Measurements from ENCODE around the gene S100A8.
"Not testable (repeated sequence)": the region's sequence is repeated elsewhere in the genome, so short reads cannot be mapped to it uniquely, and the experiment has no call there.

Gene S100A8

DNA sequence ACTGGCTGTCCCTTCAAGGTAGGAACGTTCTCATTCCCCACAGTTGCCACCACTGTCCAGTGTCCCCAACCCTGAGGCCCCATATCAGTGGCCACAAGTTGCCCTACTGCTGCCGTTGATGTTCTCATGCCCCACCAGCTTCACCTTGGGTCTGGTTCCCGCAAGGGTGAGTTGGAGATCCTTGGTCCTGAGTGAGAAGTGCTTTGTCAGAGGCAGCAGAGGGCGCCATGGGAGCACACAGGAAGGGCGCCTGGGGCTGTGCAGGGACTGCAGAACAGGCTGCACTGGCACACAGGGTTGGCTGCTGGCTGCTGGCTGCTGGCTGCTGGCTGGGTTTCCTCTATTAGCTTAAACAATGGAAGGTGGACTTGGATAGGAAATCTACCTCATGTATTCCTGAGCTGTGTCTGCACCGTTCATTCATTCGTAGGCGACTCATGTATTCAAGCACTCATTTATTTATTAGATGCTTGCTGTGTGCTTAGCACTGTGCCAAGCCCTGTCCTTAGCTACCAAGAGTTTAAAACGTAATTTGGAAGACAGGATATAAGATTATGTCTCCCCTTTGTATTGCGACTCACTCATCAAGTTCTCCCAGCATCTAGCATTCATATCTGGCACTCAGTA is 35.3 kb downstream of the S100A8 start:
- H3K4me1 Mint-ChIP-seq (ENCODE audit: low read depth) = peaks cover 23% of the 10 kb centered on the region
- no peaks in the 10 kb centered on the region for H3K36me3 Mint-ChIP-seq
- H3K4me3 Mint-ChIP-seq = no peak overlapping the region
- H3K27me3 Mint-ChIP-seq = no peaks in the 10 kb centered on the region
- H3K9me3 Mint-ChIP-seq (ENCODE audit: low read depth) = no peaks in the 10 kb centered on the region
- no peak overlapping the region for H3K27ac Mint-ChIP-seq

DNA sequence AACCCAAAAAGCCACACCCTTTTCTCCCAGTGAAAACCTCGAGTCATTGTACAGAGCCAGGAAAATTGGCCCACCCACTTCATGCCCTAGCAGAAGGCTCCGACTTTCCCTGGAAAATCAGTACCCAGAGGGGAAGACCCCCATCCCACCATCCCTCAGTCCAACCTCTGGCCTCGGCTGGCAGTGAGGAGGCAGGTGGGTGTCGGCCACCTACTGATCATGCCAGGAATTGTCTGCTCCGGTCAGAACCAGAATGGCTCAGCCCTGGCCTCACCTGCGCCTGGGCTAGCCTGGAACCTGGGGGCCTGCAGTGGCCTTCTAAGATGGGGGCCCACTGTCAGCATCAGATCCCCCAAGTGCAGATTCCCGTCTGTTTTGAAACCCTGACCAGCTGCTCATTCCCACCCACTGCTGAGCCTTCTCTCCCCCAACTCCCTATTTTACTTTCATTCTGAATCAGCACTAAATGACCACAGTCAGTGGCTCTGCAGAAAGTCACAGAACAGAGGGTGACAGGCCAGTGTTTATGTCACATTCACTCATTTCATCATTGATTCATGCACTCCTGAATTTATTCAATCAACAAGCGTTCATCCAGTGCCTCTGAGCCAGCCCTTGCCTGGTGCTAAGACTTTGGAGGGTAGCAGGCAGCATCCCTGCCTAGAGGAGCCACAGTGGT is 36.2 kb downstream of the S100A8 start:
- Mint-ChIP-seq H3K4me1 (ENCODE audit: low read depth) (peaks cover 23% of the 10 kb centered on the region), H3K36me3 (no peaks in the 10 kb centered on the region), H3K9me3 (ENCODE audit: low read depth) (no peaks in the 10 kb centered on the region), H3K27me3 (no peaks in the 10 kb centered on the region), H3K4me3 (no peak overlapping the region), H3K27ac (no peak overlapping the region)

DNA sequence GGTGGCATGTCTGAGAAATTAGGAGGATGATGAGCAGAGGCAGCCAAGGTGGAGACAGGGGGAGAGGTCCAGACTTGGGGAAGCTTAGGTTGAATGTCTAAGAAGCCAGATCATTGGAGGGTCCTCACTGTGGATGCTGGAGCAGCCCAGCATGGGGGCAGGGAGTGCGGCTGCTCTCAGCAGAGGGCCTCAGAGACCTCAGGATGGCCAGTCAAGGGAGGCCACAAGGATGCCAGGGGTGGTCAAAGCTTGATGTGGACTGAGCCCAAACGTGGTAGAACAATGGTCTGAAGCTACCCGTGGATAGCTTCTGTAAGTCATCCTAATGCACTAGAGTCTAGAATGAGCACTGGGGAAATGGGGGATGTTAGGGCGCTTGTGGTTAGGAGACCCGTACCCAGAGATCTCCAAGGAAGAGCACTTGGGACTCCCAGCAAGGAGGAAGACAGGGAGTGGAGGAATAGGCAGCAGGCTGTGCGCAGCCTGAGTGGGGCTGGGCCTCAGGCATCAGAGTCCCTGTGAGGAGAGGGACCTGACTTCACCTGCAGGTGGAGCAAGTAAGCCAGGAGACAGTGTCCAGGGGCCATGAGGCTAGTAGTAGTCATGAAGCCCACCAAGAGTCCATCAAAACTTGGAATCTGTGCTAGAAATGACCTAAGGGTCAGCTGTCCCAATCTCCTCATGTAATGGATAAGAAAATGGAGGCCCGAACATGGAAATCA is 37.5 kb downstream of the S100A8 start:
- H3K36me3 Mint-ChIP-seq = no peaks in the 10 kb centered on the region
- H3K27me3 Mint-ChIP-seq = no peaks in the 10 kb centered on the region
- H3K4me3 Mint-ChIP-seq = no peak overlapping the region
- H3K27ac Mint-ChIP-seq = no peak overlapping the region
- peaks cover 21% of the 10 kb centered on the region for H3K4me1 Mint-ChIP-seq (ENCODE audit: low read depth)
- H3K9me3 Mint-ChIP-seq (ENCODE audit: low read depth) = no peaks in the 10 kb centered on the region

DNA sequence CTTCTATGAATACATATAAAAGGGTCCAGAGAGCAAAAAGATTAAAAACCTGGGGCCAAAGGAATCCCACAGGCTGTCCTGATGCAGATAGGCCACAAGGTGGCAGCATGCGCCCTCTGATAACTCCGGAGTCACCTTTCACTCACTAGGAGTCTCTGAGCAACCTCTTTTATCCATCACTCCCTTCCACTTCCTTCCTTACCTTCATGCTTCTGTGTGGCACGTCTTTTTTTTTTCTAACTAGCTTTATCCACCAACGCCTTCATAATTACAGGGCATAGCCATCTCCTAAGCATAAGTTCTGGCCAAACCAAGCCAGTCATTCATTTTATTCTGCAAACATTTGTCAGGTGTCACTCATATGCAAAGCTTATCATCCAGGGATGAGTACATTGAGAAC is 38.4 kb downstream of the S100A8 start:
- Mint-ChIP-seq H3K27me3 (peaks cover 3% of the 10 kb centered on the region), H3K36me3 (no peaks in the 10 kb centered on the region), H3K4me3 (no peak overlapping the region), H3K27ac (no peak overlapping the region), H3K4me1 (ENCODE audit: low read depth) (peaks cover 14% of the 10 kb centered on the region), H3K9me3 (ENCODE audit: low read depth) (no peaks in the 10 kb centered on the region)

DNA sequence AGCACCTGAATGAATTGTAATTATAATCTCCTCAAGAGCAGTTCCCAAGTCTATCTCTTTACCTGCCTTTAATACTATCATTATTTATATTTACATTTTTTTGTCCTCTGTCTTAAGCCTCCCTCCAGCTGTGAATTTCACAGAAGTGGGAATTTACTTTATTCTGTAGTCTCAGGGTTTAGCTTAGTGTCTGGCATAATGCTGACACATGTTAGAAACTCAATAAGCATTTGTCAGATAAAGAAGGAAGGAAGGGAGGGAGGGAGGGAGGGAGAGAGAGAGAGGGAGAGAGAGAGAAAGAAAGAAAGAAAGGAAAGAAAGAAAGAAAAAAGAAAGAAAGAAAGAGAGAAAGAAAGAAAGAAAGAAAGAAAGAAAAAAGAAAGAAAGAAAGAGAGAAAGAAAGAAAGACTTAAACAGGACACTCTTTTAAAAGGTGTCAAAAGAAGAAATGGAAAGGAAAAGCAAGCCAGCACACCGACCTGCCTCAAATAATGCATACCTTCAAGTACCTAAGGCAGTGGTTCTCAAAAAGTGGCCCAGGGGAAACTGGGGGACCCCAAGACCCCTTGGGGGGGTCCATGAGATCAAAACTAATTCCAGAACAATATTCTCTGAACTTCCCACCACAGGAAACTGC is 40.4 kb downstream of the S100A8 start:
- peaks cover 16% of the 10 kb centered on the region for H3K4me1 Mint-ChIP-seq (ENCODE audit: low read depth)
- H3K27ac Mint-ChIP-seq = no peak overlapping the region
- H3K4me3 Mint-ChIP-seq = no peak overlapping the region
- H3K27me3 Mint-ChIP-seq = peaks cover 4% of the 10 kb centered on the region
- no peaks in the 10 kb centered on the region for H3K9me3 Mint-ChIP-seq (ENCODE audit: low read depth)
- H3K36me3 Mint-ChIP-seq = no peaks in the 10 kb centered on the region

DNA sequence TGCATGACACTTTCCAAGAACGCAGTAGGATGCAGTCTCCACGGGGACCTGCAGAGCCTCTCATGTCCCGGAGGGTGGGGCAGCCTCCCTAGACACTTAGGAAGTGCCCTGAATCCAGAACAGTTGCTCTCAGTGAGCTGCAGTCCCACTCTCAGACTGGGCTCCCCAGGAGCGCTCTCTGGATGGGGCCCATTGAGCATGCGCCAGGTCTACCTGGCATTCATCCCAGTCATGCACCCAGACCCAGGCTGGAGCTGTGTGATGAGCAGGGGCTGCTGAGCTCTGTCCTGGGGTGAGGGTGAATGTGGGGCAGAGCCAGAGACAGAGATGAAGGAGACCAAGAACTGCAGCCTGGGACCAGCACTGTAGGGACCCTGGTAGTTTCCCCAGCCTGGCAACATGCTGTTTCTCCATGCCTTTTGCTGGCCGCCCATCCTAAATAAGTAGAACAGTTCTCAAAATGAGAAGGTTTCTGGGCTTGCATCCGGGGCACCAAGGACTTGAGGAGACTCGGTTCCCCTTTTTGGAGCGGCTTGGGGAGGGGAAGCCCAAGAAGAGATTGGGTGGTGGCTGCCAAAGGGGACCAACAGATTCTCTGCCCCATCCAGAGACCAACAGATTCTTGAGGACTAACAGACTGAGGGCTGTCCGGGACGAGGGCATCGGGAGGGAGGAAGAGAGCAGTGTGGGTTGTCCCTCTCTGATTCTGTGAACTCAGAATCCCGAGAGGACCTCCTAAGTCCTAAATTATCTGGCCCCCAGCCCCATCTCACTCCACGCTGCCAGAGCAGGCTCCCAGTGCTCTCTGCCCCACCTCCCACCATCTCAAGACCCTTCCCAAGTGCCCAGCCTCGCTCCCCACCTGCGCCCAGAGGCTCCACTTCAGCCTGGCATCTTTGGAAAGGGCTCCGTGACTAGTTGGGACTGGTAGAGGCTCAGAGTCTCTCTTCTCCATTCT is 41.2 kb downstream of the S100A8 start:
- no peaks in the 10 kb centered on the region for H3K9me3 Mint-ChIP-seq (ENCODE audit: low read depth)
- no peak overlapping the region for H3K27ac Mint-ChIP-seq
- no peaks in the 10 kb centered on the region for H3K36me3 Mint-ChIP-seq
- H3K4me1 Mint-ChIP-seq (ENCODE audit: low read depth) = peaks cover 24% of the 10 kb centered on the region
- H3K4me3 Mint-ChIP-seq = no peak overlapping the region
- H3K27me3 Mint-ChIP-seq = peaks cover 4% of the 10 kb centered on the region

DNA sequence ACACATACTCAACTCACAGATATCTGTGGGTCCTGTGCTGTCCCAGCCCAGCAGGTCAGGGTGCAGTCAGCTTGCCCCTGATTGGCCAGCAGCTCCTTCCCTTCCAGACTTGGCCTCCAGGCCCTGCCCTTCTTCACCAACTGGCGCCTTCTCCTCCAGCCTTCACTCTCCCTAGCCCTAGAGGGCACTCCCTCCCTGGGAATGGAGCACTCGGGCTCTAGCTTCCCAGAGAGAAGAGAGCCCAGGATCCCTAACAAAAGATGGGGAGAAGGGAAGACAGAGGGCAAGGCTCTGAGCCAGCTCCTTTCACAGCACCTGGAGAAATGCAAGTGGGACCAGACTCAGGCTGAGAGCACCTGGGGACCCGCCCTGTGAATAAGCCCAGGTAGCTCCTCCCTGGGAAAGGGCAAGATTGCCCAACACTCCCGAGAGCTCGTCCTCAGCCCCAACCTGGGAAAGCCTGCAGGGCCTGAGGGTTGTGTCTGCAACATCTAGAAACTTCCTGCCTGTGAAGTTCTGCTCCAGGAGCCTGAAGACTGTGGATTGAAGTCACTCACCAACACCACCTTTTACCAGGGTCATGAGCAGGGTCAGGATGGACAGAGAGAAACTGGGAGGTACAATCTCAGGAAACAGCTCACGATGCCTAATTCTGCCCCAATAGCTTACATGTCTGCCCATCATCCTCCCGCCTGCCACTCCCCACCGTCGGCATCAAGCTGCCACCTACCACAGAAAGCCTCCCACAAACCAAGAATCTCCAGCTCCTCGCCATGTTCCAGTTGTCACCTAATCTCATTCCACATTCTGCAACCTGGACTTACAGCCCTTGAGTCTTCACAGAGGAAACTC is 42.1 kb downstream of the S100A8 start, which contains the start of gene PGLYRP4:
Gene PGLYRP4 (minus strand): TSS at position 331 of the 852 bp plus-strand sequence. CDS start 909 bp downstream, outside the sequence.
- no peak within 1 kb of the TSS for H3K4me3 Mint-ChIP-seq
- H3K27me3 Mint-ChIP-seq = peaks cover 4% of the 10 kb centered on the region

DNA sequence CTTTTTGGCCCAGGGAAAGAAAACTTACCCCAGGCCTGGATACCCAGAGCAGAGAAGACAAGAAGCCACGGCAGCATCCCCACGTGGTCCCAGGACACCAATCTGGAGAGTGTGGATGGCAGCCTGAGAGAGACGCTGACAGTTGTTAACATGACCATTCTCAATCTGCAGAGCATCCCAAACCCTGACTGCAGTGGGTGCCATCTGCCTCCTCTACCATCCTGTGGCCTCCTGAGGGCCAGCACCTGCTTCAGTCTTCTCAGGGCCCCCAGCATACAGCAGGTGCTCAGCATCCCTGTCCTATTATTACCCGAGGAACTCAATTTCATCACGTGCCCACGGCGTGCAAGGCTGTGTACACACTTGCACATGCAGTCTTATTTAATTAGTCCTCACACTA is 43.0 kb downstream of the S100A8 start:
- Mint-ChIP-seq H3K27me3 (peaks cover 7% of the 10 kb centered on the region), H3K9me3 (ENCODE audit: low read depth) (no peaks in the 10 kb centered on the region), H3K27ac (no peak overlapping the region), H3K4me1 (ENCODE audit: low read depth) (peaks cover 40% of the 10 kb centered on the region), H3K4me3 (no peak overlapping the region), H3K36me3 (no peaks in the 10 kb centered on the region)

More for the DNA sequence above, 42.1 kb downstream of the S100A8 start, which contains the start of gene PGLYRP4:
- H3K9me3 Mint-ChIP-seq (ENCODE audit: low read depth) = no peaks in the 10 kb centered on the region
- no peak within 1 kb of the TSS for H3K27ac Mint-ChIP-seq
- H3K4me1 Mint-ChIP-seq (ENCODE audit: low read depth) = peaks cover 32% of the 10 kb centered on the region
- H3K36me3 Mint-ChIP-seq = no peaks in the 10 kb centered on the region

DNA sequence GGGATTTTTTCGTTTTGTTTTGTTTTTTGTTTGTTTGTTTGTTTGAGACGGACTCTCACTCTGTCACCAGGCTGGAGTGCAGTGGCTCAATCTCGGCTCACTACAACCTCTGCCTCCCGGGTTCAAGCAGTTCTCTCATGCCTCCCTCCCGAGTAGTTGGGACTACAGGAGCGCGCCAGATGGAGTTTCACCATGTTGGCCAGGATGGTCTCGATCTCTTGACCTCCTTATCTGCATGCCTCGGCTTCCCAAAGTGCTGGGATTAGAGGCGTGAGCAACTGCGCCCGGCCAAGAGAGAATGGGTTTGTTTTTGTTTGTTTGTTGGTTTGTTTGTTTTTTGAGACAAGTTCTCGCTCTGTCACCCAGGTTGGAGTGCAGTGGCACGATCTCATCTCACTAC is 43.8 kb downstream of the S100A8 start:
- H3K9me3 Mint-ChIP-seq (ENCODE audit: low read depth) = not testable (repeated sequence)

DNA sequence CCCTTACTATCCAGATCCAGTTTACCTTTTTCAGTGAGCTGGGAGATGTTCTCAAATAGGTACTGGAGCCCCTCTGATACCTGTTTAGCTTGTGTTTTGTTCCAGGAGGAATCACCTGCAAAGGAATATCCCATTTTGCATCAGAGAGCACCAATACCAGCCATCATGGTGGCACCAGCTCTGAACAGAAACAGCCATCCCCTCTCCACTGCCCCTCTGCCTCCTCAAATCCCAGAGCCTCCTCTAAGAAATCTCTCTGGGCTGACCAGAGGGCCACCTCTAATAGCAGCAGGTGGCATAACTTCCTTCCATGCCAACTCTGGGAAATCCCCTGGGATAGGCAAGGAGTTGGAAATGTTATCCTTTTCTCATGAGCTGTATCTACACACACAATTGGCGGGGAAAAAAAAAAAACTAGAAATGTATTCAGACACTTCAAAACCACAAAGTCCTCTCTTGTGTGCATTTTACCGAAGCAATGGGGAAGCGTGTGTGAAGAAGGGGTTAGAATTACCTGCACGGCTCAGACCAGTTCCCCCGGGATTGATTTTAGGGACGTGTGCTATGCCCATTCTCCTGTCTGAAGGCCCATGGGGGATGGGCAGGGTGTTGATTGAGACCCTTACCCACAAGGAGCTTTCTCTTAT is 44.7 kb downstream of the S100A8 start:
- Mint-ChIP-seq H3K4me1 (ENCODE audit: low read depth) (peaks cover 43% of the 10 kb centered on the region), H3K36me3 (no peaks in the 10 kb centered on the region), H3K27me3 (peaks cover 7% of the 10 kb centered on the region), H3K4me3 (peak overlapping the region; percentile 30), H3K27ac (no peak overlapping the region), H3K9me3 (ENCODE audit: low read depth) (no peaks in the 10 kb centered on the region)

More for the DNA sequence above, 43.8 kb downstream of the S100A8 start:
- peaks cover 43% of the 10 kb centered on the region for H3K4me1 Mint-ChIP-seq (ENCODE audit: low read depth)
- not testable (repeated sequence) for H3K4me3 Mint-ChIP-seq, H3K27me3 Mint-ChIP-seq, H3K27ac Mint-ChIP-seq, H3K36me3 Mint-ChIP-seq

DNA sequence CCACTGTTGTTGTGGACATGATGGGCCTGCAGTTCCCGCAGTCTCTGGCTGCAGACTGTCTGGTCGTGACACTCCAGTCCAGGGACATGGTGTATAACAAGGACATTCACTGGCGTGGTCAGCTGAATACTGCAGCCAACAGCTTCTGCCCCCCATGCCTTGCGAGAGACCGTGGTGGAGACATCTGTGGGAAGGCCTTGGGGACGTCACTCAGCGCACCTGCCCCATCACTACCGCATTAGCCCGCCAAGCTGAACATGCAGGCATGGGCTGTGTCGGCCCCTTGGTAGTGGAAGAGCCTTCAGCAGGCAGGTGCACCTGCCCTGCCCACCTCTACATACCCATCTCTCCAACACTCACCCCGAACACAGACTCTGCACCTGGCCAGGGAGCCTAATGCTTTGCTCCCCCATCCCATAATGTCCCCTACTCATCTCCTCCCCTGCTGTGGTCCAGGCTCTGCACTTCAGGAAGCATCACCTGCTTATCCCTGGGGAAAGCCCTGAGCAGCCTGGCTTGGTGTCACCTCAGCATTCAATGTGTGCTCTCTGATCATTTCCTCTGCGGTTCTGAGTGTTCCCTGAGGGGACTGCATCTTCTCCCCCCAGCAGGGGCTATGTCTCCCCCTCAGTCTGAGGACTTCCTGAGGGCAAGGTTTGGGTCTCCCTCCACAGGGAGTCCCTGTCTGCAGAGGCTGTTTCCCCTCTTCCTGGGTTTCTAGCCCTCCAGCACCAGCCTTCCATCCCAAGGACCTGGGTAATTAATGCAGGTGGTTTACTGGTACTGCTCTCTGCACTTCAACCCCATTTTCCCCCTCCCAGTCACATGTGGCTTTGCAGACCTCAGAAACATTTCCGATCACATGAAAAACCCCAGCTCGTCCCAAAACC is 45.4 kb downstream of the S100A8 start:
- Mint-ChIP-seq H3K9me3 (ENCODE audit: low read depth) (no peaks in the 10 kb centered on the region), H3K36me3 (no peaks in the 10 kb centered on the region), H3K27ac (no peak overlapping the region), H3K27me3 (peaks cover 7% of the 10 kb centered on the region), H3K4me1 (ENCODE audit: low read depth) (peaks cover 50% of the 10 kb centered on the region), H3K4me3 (peak overlapping the region; percentile 30)

DNA sequence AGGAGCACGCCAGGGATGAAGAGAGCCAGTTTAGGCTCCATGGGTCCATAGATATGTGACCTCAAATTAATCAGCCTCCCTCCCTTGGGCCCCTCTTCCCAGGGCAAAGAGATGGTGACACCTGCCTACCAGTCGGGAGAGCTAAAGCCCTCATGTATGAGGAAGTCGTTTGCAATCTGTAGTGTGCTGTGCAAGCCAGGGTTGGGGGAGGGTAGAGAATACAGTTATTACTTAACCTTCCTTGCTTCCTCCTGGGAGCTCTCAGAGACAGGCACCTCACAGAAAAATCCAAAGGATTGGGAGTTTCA is 46.2 kb downstream of the S100A8 start:
- Mint-ChIP-seq H3K9me3 (ENCODE audit: low read depth) (no peaks in the 10 kb centered on the region), H3K27ac (no peak overlapping the region), H3K27me3 (peaks cover 7% of the 10 kb centered on the region), H3K36me3 (no peaks in the 10 kb centered on the region), H3K4me3 (no peak overlapping the region), H3K4me1 (ENCODE audit: low read depth) (peaks cover 57% of the 10 kb centered on the region)

All from activated naive CD8-positive, alpha-beta T cell (primary cell).